NK-92 (cell line): ENCODE measurements around the gene COX4I2.
"Not testable (repeated sequence)": the region's sequence is repeated elsewhere in the genome, so short reads cannot be mapped to it uniquely, and the experiment has no call there.

ENCODE experiments used
- DNase-seq: peaks from one replicate; lab custom pipeline; 2025; ENCODE audit not compliant: unreplicated experiment; lab: John Stamatoyannopoulos, UW

COX4I2 gene

GRCh38 chr20:31653561-31653960, 15.8 kb downstream of the COX4I2 start:
- no peak for DNase-seq

GRCh38 chr20:31654534-31654933, 16.8 kb downstream of the COX4I2 start:
- DNase-seq = no peak

- no peak for DNase-seq
Measured at GRCh38 chr20:31661625-31662371, 24.1 kb downstream of the COX4I2 start.

GRCh38 chr20:31662372-31662854, 24.7 kb downstream of the COX4I2 start:
- no peak for DNase-seq

GRCh38 chr20:31663524-31663837, 25.8 kb downstream of the COX4I2 start:
- no peak for DNase-seq

GRCh38 chr20:31663838-31664695, 26.4 kb downstream of the COX4I2 start:
- DNase-seq = no peak

- DNase-seq = no peak
Measured at GRCh38 chr20:31664696-31665354, 27.1 kb downstream of the COX4I2 start.

- DNase-seq = no peak
Measured at GRCh38 chr20:31665753-31666152, 28.0 kb downstream of the COX4I2 start.

- no peak for DNase-seq
Measured at GRCh38 chr20:31666258-31667042, 28.7 kb downstream of the COX4I2 start.

- no peak for DNase-seq
Measured at GRCh38 chr20:31667315-31668285, 29.9 kb downstream of the COX4I2 start.

GRCh38 chr20:31668944-31669343, 31.2 kb downstream of the COX4I2 start:
- not testable (repeated sequence) for DNase-seq

- DNase-seq = no peak
Measured at GRCh38 chr20:31669876-31670275, 32.2 kb downstream of the COX4I2 start.

GRCh38 chr20:31670371-31671228, 32.9 kb downstream of the COX4I2 start:
- no peak for DNase-seq

- no peak for DNase-seq
Measured at GRCh38 chr20:31671324-31671723, 33.6 kb downstream of the COX4I2 start.

- no peak for DNase-seq
Measured at GRCh38 chr20:31673435-31673834, 35.7 kb downstream of the COX4I2 start.

GRCh38 chr20:31673943-31674463, 36.3 kb downstream of the COX4I2 start:
- DNase-seq = no peak

- no peak for DNase-seq
Measured at GRCh38 chr20:31674895-31675827, 37.4 kb downstream of the COX4I2 start.
